Activated CD4-positive, alpha-beta T cell treated with anti-CD3 and anti-CD28 coated beads for 36 hours (primary cell): Measurements from ENCODE around the gene NOL3. TPM values are rescaled to one million over a fixed set of nuclear protein-coding genes. Genes with fewer than 3 reads are reported as not detected.
A peak's percentile ranks its signal among the peaks of the same experiment; 100 is the strongest.

Experiments used
- ATAC-seq: fragments of 200-7000 bp; cut with Tn5 transposase; one replicate; pipeline ENCODE4 v1.10.0; 2021; ENCODE audit warnings: mild to moderate bottlenecking, moderate library complexity
- CTCF ChIA-PET: fragments of 350-600 bp; sonication (Branson Sonifier 250); formaldehyde crosslinking; loops from one replicate; lab custom pipeline; 2021; ENCODE audit warnings: antibody characterized with exemption; lab: Charles Lee
- POLR2A ChIA-PET: fragments of 350-600 bp; sonication (Branson Sonifier 250); formaldehyde crosslinking; loops from one replicate; lab custom pipeline; 2021; ENCODE audit warnings: antibody characterized with exemption, inconsistent platforms; lab: Charles Lee
- DNase-seq: peaks from one replicate; pipeline ENCODE4 v3.0.0-alpha.2; 2020
- H3K27ac Mint-ChIP-seq: one replicate; pipeline ENCODE4 v1.8.0; 2021; ENCODE audit warnings: mixed read lengths
- H3K27me3 Mint-ChIP-seq: one replicate; pipeline ENCODE4 v1.8.0; 2021; ENCODE audit warnings: mixed read lengths
- H3K36me3 Mint-ChIP-seq: one replicate; pipeline ENCODE4 v1.8.0; 2021; ENCODE audit warnings: low read depth, mixed read lengths
- H3K4me1 Mint-ChIP-seq: one replicate; pipeline ENCODE4 v1.8.0; 2021; ENCODE audit warnings: mixed read lengths
- H3K4me3 Mint-ChIP-seq: one replicate; pipeline ENCODE4 v1.8.0; 2021; ENCODE audit warnings: mild to moderate bottlenecking, moderate library complexity, mixed read lengths
- H3K9me3 Mint-ChIP-seq: one replicate; pipeline ENCODE4 v1.8.0; 2021; ENCODE audit warnings: low read depth, mixed read lengths
- intact Hi-C, 2 experiments: fragments of 100-400 bp; cut with DNase I in 1 of 2; cut with micrococcal nuclease in 1 of 2; formaldehyde crosslinking; loops; one replicate each; pipeline versions ENCODE4 v1.14.2 to v1.15.1; 2022 to 2024; cut with DNase I, micrococcal nuclease
- total RNA-seq, 2 experiments: library from RNA; stranded (reverse); gene quantifications; one replicate each; pipeline ENCODE4 v1.2.3, GENCODE V29; 2021

Gene NOL3
- total RNA-seq, 2 experiments from 2014 or later = 15.5 to 17.5 TPM

- no peak overlapping the region for H3K4me3 Mint-ChIP-seq
Observed at GRCh38 chr16:67206838-67207248, 36.5 kb downstream of the NOL3 start.

GRCh38 chr16:67207249-67208091 is 37.1 kb downstream of the NOL3 start:
- Mint-ChIP-seq H3K36me3 (peaks cover 8% of the 10 kb centered on the region), H3K9me3 (no peaks in the 10 kb centered on the region), H3K27ac (no peak overlapping the region), H3K4me3 (no peak overlapping the region), H3K27me3 (no peaks in the 10 kb centered on the region), H3K4me1 (no peaks in the 10 kb centered on the region)
- ChIA-PET POLR2A (no interaction called here), CTCF (interaction anchor here (1.1 to 1.3 kb wide), 2 partner anchors 10 kb away, joined by 4 to 7 read pairs; no protein-coding TSS in a partner anchor)
- intact Hi-C loops = no loop called here
- no peak for ATAC-seq
- no peak for DNase-seq

More at GRCh38 chr16:67206838-67207248, 36.5 kb downstream of the NOL3 start:
- ATAC-seq = no peak
- POLR2A ChIA-PET = no interaction called here
- Mint-ChIP-seq H3K36me3 (peaks cover 11% of the 10 kb centered on the region), H3K9me3 (no peaks in the 10 kb centered on the region), H3K4me1 (no peaks in the 10 kb centered on the region), H3K27me3 (no peaks in the 10 kb centered on the region), H3K27ac (peak overlapping the region; percentile 27)
- no peak for DNase-seq
- intact Hi-C loops = no loop called here
- CTCF ChIA-PET = interaction anchor here (1.0 to 1.3 kb wide), 2 partner anchors 9 to 30 kb away, joined by 4 to 7 read pairs; no protein-coding TSS in a partner anchor

- H3K9me3 Mint-ChIP-seq = no peaks in the 10 kb centered on the region
- intact Hi-C loops = no loop called here
- peak; percentile 11 for ATAC-seq
- ChIA-PET CTCF (interaction anchor here (0.6 to 1.1 kb wide), 3 partner anchors 10 to 35 kb away, joined by 3 to 4 read pairs (median 3); no protein-coding TSS in a partner anchor), POLR2A (no interaction called here)
- no peak for DNase-seq
- no peaks in the 10 kb centered on the region for H3K4me1 Mint-ChIP-seq
- peaks cover 7% of the 10 kb centered on the region for H3K36me3 Mint-ChIP-seq
- no peak overlapping the region for H3K4me3 Mint-ChIP-seq
- H3K27ac Mint-ChIP-seq = no peak overlapping the region
- no peaks in the 10 kb centered on the region for H3K27me3 Mint-ChIP-seq
Observed at GRCh38 chr16:67208154-67208896, 38.0 kb downstream of the NOL3 start.

GRCh38 chr16:67209565-67209964 is 39.2 kb downstream of the NOL3 start:
- DNase-seq (no peak), ATAC-seq (no peak)
- ChIA-PET POLR2A (no interaction called here), CTCF (no interaction called here)
- intact Hi-C loops = no loop called here
- Mint-ChIP-seq H3K27me3 (no peaks in the 10 kb centered on the region), H3K4me1 (no peaks in the 10 kb centered on the region), H3K36me3 (peaks cover 4% of the 10 kb centered on the region), H3K27ac (no peak overlapping the region), H3K9me3 (no peaks in the 10 kb centered on the region), H3K4me3 (no peak overlapping the region)

- no peaks in the 10 kb centered on the region for H3K27me3 Mint-ChIP-seq
- no peak for DNase-seq
- H3K9me3 Mint-ChIP-seq = no peaks in the 10 kb centered on the region
- peaks cover 4% of the 10 kb centered on the region for H3K36me3 Mint-ChIP-seq
- intact Hi-C loops = no loop called here
- CTCF ChIA-PET = interaction anchor here (1.0 kb wide), 1 partner anchor 189 kb away, joined by 3 read pairs; no protein-coding TSS in a partner anchor
- no peak for ATAC-seq
- POLR2A ChIA-PET = no interaction called here
- no peak overlapping the region for H3K27ac Mint-ChIP-seq
- H3K4me1 Mint-ChIP-seq = no peaks in the 10 kb centered on the region
- no peak overlapping the region for H3K4me3 Mint-ChIP-seq
Observed at GRCh38 chr16:67210069-67210937, 40.0 kb downstream of the NOL3 start.

GRCh38 chr16:67211674-67212073 is 41.3 kb downstream of the NOL3 start:
- DNase-seq (no peak), ATAC-seq (no peak)
- H3K27me3 Mint-ChIP-seq = no peaks in the 10 kb centered on the region
- ChIA-PET POLR2A (interaction anchor here (0.6 to 0.7 kb wide), 2 partner anchors 12 to 228 kb away, joined by 3 to 5 read pairs; no protein-coding TSS in a partner anchor), CTCF (no interaction called here)
- H3K36me3 Mint-ChIP-seq = no peaks in the 10 kb centered on the region
- H3K4me1 Mint-ChIP-seq = no peaks in the 10 kb centered on the region
- no peaks in the 10 kb centered on the region for H3K9me3 Mint-ChIP-seq
- intact Hi-C loops = no loop called here
- H3K4me3 Mint-ChIP-seq = no peak overlapping the region
- no peak overlapping the region for H3K27ac Mint-ChIP-seq

- Mint-ChIP-seq H3K27ac (no peak overlapping the region), H3K4me1 (no peaks in the 10 kb centered on the region), H3K9me3 (no peaks in the 10 kb centered on the region), H3K36me3 (no peaks in the 10 kb centered on the region), H3K27me3 (no peaks in the 10 kb centered on the region), H3K4me3 (no peak overlapping the region)
- ATAC-seq (no peak), DNase-seq (no peak)
- intact Hi-C loops = no loop called here
- ChIA-PET CTCF (no interaction called here), POLR2A (no interaction called here)
Observed at GRCh38 chr16:67212766-67213165, 42.4 kb downstream of the NOL3 start.

GRCh38 chr16:67213197-67214019 is 43.1 kb downstream of the NOL3 start:
- no peaks in the 10 kb centered on the region for H3K36me3 Mint-ChIP-seq
- H3K4me1 Mint-ChIP-seq = no peaks in the 10 kb centered on the region
- H3K4me3 Mint-ChIP-seq = no peak overlapping the region
- ChIA-PET POLR2A (no interaction called here), CTCF (no interaction called here)
- H3K9me3 Mint-ChIP-seq = no peaks in the 10 kb centered on the region
- intact Hi-C loops = no loop called here
- ATAC-seq (no peak), DNase-seq (no peak)
- H3K27me3 Mint-ChIP-seq = no peaks in the 10 kb centered on the region
- H3K27ac Mint-ChIP-seq = no peak overlapping the region

GRCh38 chr16:67215706-67216105 is 45.4 kb downstream of the NOL3 start:
- Mint-ChIP-seq H3K4me1 (no peaks in the 10 kb centered on the region), H3K4me3 (no peak overlapping the region), H3K36me3 (no peaks in the 10 kb centered on the region), H3K27me3 (no peaks in the 10 kb centered on the region), H3K27ac (no peak overlapping the region), H3K9me3 (no peaks in the 10 kb centered on the region)
- CTCF ChIA-PET = interaction anchor here (0.6 to 1.5 kb wide), 3 partner anchors 11 to 316 kb away, joined by 3 to 5 read pairs (median 3); partner anchors contain the start of gene TMEM208
- DNase-seq (no peak), ATAC-seq (no peak)
- POLR2A ChIA-PET = interaction anchor here (0.6 kb wide), 1 partner anchor 77 kb away, joined by 3 read pairs; no protein-coding TSS in a partner anchor
- intact Hi-C loops = no loop called here

- Mint-ChIP-seq H3K4me1 (no peaks in the 10 kb centered on the region), H3K4me3 (no peak overlapping the region), H3K36me3 (no peaks in the 10 kb centered on the region), H3K27me3 (no peaks in the 10 kb centered on the region), H3K27ac (no peak overlapping the region), H3K9me3 (no peaks in the 10 kb centered on the region)
- CTCF ChIA-PET = no interaction called here
- intact Hi-C loops = no loop called here
- DNase-seq = no peak
- POLR2A ChIA-PET = no interaction called here
- no peak for ATAC-seq
Observed at GRCh38 chr16:67216612-67217490, 46.5 kb downstream of the NOL3 start.
